H9 (cell line): ENCODE results near the gene BRAT1. TPM values are rescaled to one million over a fixed set of nuclear protein-coding genes. Genes with fewer than 3 reads are reported as not detected.

Experiments
- DNase-seq: peaks from one replicate; pipeline ENCODE4 v3.0.0-alpha.2; 2017
- H2AFZ ChIP-seq: one replicate; pipeline ENCODE4 v1.6.1; 2013; ENCODE audit warnings: mild to moderate bottlenecking, low read length, control low read depth, moderate library complexity
- H2AK5ac ChIP-seq: 2 replicates; pipeline ENCODE4 v1.6.1; 2013; ENCODE audit warnings: low read length, control low read depth, mixed read lengths; ENCODE audit not compliant: insufficient read length
- H2BK120ac ChIP-seq: one replicate; pipeline ENCODE4 v1.6.1; 2013; ENCODE audit warnings: low read depth, mild to moderate bottlenecking, low read length, control low read depth, inconsistent platforms; ENCODE audit not compliant: poor library complexity, severe bottlenecking
- H2BK12ac ChIP-seq: 2 replicates; pipeline ENCODE4 v1.6.1; 2013; ENCODE audit warnings: low read length, control low read depth, mixed read lengths, low read depth; ENCODE audit not compliant: insufficient read length
- H2BK15ac ChIP-seq: 2 replicates; pipeline ENCODE4 v1.6.1; 2013; ENCODE audit warnings: low read depth, low read length, control low read depth
- H2BK20ac ChIP-seq: one replicate; pipeline ENCODE4 v1.6.1; 2013; ENCODE audit warnings: low read depth, mild to moderate bottlenecking, low read length, control low read depth, inconsistent platforms; ENCODE audit not compliant: poor library complexity, severe bottlenecking
- H2BK5ac ChIP-seq: 2 replicates; pipeline ENCODE4 v1.6.1; 2013; ENCODE audit warnings: low read length, control low read depth, mixed read lengths; ENCODE audit not compliant: insufficient read length
- H3K14ac ChIP-seq: 2 replicates; pipeline ENCODE4 v1.6.1; 2013; ENCODE audit warnings: low read length, control low read depth; ENCODE audit not compliant: insufficient read depth
- H3K18ac ChIP-seq: 2 replicates; pipeline ENCODE4 v1.6.1; 2013; ENCODE audit warnings: low read depth, mild to moderate bottlenecking, mixed read lengths, low read length, control low read depth; ENCODE audit not compliant: insufficient read length
- H3K23ac ChIP-seq: 2 replicates; pipeline ENCODE4 v1.6.1; 2013; ENCODE audit warnings: low read length, control low read depth, mixed read lengths, low read depth; ENCODE audit not compliant: insufficient read length
- H3K23me2 ChIP-seq: 2 replicates; pipeline ENCODE4 v1.6.1; 2013; ENCODE audit warnings: low read depth, mild to moderate bottlenecking, mixed read lengths, low read length, control low read depth; ENCODE audit not compliant: insufficient read length, poor library complexity, severe bottlenecking
- H3K27ac ChIP-seq: 2 replicates; pipeline ENCODE4 v1.5.1; 2013; ENCODE audit warnings: low read length, control low read depth, mixed read lengths, low read depth; ENCODE audit not compliant: insufficient read length
- H3K27me3 ChIP-seq: 2 replicates; pipeline ENCODE4 v1.6.1; 2013; ENCODE audit warnings: low read length, control low read depth, inconsistent platforms; ENCODE audit not compliant: insufficient read depth
- H3K4ac ChIP-seq: 2 replicates; pipeline ENCODE4 v1.6.1; 2013; ENCODE audit warnings: low read depth, mild to moderate bottlenecking, control low read depth, inconsistent platforms, low read length, moderate library complexity
- H3K4me1 ChIP-seq: 2 replicates; pipeline ENCODE4 v1.6.1; 2013; ENCODE audit warnings: low read length, control low read depth, inconsistent platforms; ENCODE audit not compliant: insufficient read depth
- H3K4me2 ChIP-seq: 2 replicates; pipeline ENCODE4 v1.6.1; 2013; ENCODE audit warnings: low read length, control low read depth, mixed read lengths; ENCODE audit not compliant: insufficient read length, insufficient read depth
- H3K56ac ChIP-seq: 2 replicates; pipeline ENCODE4 v1.6.1; 2013; ENCODE audit warnings: low read depth, mild to moderate bottlenecking, mixed read lengths, low read length, control low read depth; ENCODE audit not compliant: insufficient read length
- H3K79me1 ChIP-seq: 2 replicates; pipeline ENCODE4 v1.6.1; 2013; ENCODE audit warnings: low read depth, mild to moderate bottlenecking, moderate library complexity, low read length, control low read depth, inconsistent platforms; ENCODE audit not compliant: insufficient read depth, poor library complexity, severe bottlenecking
- H3K79me2 ChIP-seq: 2 replicates; pipeline ENCODE4 v1.6.1; 2013; ENCODE audit warnings: low read length, control low read depth, inconsistent platforms; ENCODE audit not compliant: insufficient read depth
- H3K9ac ChIP-seq: 2 replicates; pipeline ENCODE4 v1.6.1; 2013; ENCODE audit warnings: low read length, control low read depth, mixed read lengths; ENCODE audit not compliant: insufficient read length; ENCODE audit errors: extremely low read depth
- H3K9me3 ChIP-seq: one replicate; pipeline ENCODE4 v1.6.1; 2013; ENCODE audit warnings: low read depth, low read length, inconsistent platforms; ENCODE audit not compliant: control insufficient read depth
- H3T11ph ChIP-seq: one replicate; pipeline ENCODE4 v1.6.1; 2013; ENCODE audit warnings: mild to moderate bottlenecking, low read length, control low read depth, inconsistent platforms
- H4K20me1 ChIP-seq: one replicate; pipeline ENCODE4 v1.6.1; 2013; ENCODE audit not compliant: control insufficient read depth, insufficient read length, insufficient read depth
- H4K5ac ChIP-seq: 2 replicates; pipeline ENCODE4 v1.6.1; 2013; ENCODE audit warnings: low read depth, mild to moderate bottlenecking, mixed read lengths, low read length, control low read depth; ENCODE audit not compliant: insufficient read length
- H4K8ac ChIP-seq: replicated peaks from 2 replicates; pipeline ENCODE4 v1.6.1; 2013; ENCODE audit warnings: low read length, control low read depth, mixed read lengths, low read depth; ENCODE audit not compliant: insufficient read length
- H4K91ac ChIP-seq: 2 replicates; pipeline ENCODE4 v1.6.1; 2013; ENCODE audit warnings: low read depth, mild to moderate bottlenecking, moderate library complexity, mixed read lengths, low read length, control low read depth; ENCODE audit not compliant: insufficient read length
- H3K27ac Mint-ChIP-seq, 3 experiments: 2 replicates in 2 of 3; 3 replicates in 1 of 3; pipeline ENCODE4 v1.8.0; 2020 to 2021; ENCODE audit warnings: mixed read lengths in 3 of 3, mild to moderate bottlenecking in 1 of 3, moderate library complexity in 1 of 3
- H3K27me3 Mint-ChIP-seq: 2 replicates; pipeline ENCODE4 v1.8.0; 2021; ENCODE audit warnings: low read depth, mild to moderate bottlenecking, moderate library complexity, mixed read lengths
- H3K36me3 Mint-ChIP-seq, 3 experiments: 2 replicates in 2 of 3; 3 replicates in 1 of 3; pipeline ENCODE4 v1.8.0; 2020 to 2021; ENCODE audit warnings: low read depth in 3 of 3, mixed read lengths in 3 of 3; ENCODE audit not compliant: insufficient read depth in 1 of 3
- H3K4me1 Mint-ChIP-seq, 2 experiments: 2 replicates each; pipeline ENCODE4 v1.8.0; 2020; ENCODE audit warnings: mixed read lengths in 2 of 2
- H3K4me3 Mint-ChIP-seq, 2 experiments: 2 replicates in 1 of 2; 3 replicates in 1 of 2; pipeline ENCODE4 v1.8.0; 2020 to 2021; ENCODE audit warnings: mild to moderate bottlenecking in 2 of 2, mixed read lengths in 2 of 2, moderate library complexity in 1 of 2
- H3K9me3 Mint-ChIP-seq, 2 experiments: 2 replicates in 1 of 2; 3 replicates in 1 of 2; pipeline ENCODE4 v1.8.0; 2020; ENCODE audit warnings: mild to moderate bottlenecking in 2 of 2, mixed read lengths in 2 of 2, moderate library complexity in 1 of 2
- CTCF ChIP-seq: fragments of 200-600 bp; sonication (generic); conservative IDR thresholded peaks from 3 replicates; pipeline ENCODE4 v1.8.0; 2021; ENCODE audit warnings: antibody characterized with exemption, mild to moderate bottlenecking
- WGBS: extraction: QIAGEN DNeasy Blood & Tissue Kit; methylation state at CpG from one replicate; pipeline ENCODE4 v1.1.7; 2013; ENCODE audit warnings: missing lambda C conversion rate, low lambda C conversion rate, mixed read lengths; ENCODE audit not compliant: insufficient read length; ENCODE audit errors: extremely low coverage; 5-methylcytosine and 5-hydroxymethylcytosine counted together
- total RNA-seq: library from RNA; stranded (reverse); gene quantifications from 2 replicates; pipeline ENCODE4 v1.2.1, GENCODE V29; 2021

The BRAT1 gene
- total RNA-seq, 1 experiment from 2014 or later: 41.2 TPM

- Histone ChIP-seq H3K23me2 (no peaks in the 10 kb centered on the region), H3K14ac (no peak overlapping the region; the same call in 1 of the 2 replicates), H2BK120ac (no peak overlapping the region), H2BK12ac (no peak overlapping the region), H3K9ac (no peak overlapping the region), H4K5ac (no peak overlapping the region), H4K91ac (no peak overlapping the region), H4K8ac (no peak overlapping the region), H3K27me3 (no peaks in the 10 kb centered on the region), H2AFZ (no peak overlapping the region), H3K9me3 (no peaks in the 10 kb centered on the region), H2BK15ac (no peak overlapping the region), H3K23ac (no peak overlapping the region), H4K20me1 (no peaks in the 10 kb centered on the region), H2BK5ac (no peak overlapping the region), H3T11ph (no peak overlapping the region), H3K79me2 (no peaks in the 10 kb centered on the region), H3K56ac (no peak overlapping the region), H2AK5ac (no peak overlapping the region), H3K27ac (no peak overlapping the region), H3K4me2 (no peak overlapping the region), H3K4ac (no peak overlapping the region), H2BK20ac (no peak overlapping the region), H3K79me1 (no peaks in the 10 kb centered on the region), H3K18ac (no peak overlapping the region), H3K4me1 (no peaks in the 10 kb centered on the region)
- Mint-ChIP-seq H3K36me3 (no peaks in the 10 kb centered on the region; a peak in 1 of 7 replicates), H3K9me3 (no peaks in the 10 kb centered on the region; a peak in 1 of 5 replicates), H3K4me3 (no peak overlapping the region), H3K27ac (no peak overlapping the region), H3K27me3 (no peaks in the 10 kb centered on the region), H3K4me1 (peaks cover 9 to 19% of the 10 kb centered on the region in 2 experiments)
- no peak for DNase-seq
- TF ChIP-seq CTCF: no peak
- WGBS: no CpG with 5 or more reads among the region's 24 CpGs
Observed at GRCh38 chr7:2582006-2582735, 26.8 kb upstream of the BRAT1 start.
